HT1080 (cell line): Measurements from ENCODE around the gene ART4. TPM values are rescaled to one million over a fixed set of nuclear protein-coding genes. Genes with fewer than 3 reads are reported as not detected.

Source experiments
- DNase-seq: peaks from one replicate; pipeline ENCODE4 v3.0.0-alpha.2; 2015; ENCODE audit warnings: low read depth
- polyA plus RNA-seq, 2 experiments: library from polyadenylated mRNA; depleted of rRNA; stranded (reverse); fragments of >200 nt; gene quantifications; 2 replicates each; pipeline ENCODE4 v1.2.3, GENCODE V29; 2015
- total RNA-seq: library from RNA; depleted of rRNA; stranded (reverse); fragments of >200 nt; shearing (Covaris generic); gene quantifications from 2 replicates; pipeline ENCODE4 v1.2.3, GENCODE V29; 2014; rRNA removed

ART4 gene
- total RNA-seq = not detected in 2 replicates
- not detected in 2 replicates for polyA plus RNA-seq (2015; cell fraction: cytosol; rRNA removed)
- not detected in 2 replicates for polyA plus RNA-seq (2015; cell fraction: nucleus; rRNA removed)

GRCh38 chr12:14843425-14843887, at the start of gene ART4:
Gene ART4, minus strand, starts transcription at chr12:14843526. Its CDS starts 413 bp downstream, at chr12:14843113.
- DNase-seq = no peak

GRCh38 chr12:14892726-14893505, 49.6 kb upstream of the ART4 start:
- peak; percentile 17 for DNase-seq

- no peak for DNase-seq
These were observed 47.4 kb upstream of the ART4 start for GRCh38 chr12:14890701-14891100.

DNA sequence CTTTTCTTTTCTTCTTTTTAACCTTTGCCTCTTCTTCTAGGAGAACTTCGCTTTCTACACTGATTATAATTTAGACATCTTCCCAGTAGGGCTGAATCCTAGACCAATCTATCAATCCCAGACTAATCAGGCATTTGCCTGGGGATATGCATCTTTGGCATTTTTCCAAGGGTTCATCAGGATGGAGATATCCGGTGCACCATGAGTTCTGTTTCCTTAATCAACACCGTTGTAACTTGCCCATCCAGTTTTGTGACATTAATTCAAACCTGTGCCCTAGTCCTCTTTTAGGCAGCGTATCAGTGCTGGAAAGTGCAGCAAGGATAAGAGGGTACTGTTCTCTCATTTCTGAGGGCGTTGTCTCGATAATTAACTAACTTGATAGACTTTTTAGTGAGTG, 42.9 kb upstream of the ART4 start:
- DNase-seq = no peak

DNA sequence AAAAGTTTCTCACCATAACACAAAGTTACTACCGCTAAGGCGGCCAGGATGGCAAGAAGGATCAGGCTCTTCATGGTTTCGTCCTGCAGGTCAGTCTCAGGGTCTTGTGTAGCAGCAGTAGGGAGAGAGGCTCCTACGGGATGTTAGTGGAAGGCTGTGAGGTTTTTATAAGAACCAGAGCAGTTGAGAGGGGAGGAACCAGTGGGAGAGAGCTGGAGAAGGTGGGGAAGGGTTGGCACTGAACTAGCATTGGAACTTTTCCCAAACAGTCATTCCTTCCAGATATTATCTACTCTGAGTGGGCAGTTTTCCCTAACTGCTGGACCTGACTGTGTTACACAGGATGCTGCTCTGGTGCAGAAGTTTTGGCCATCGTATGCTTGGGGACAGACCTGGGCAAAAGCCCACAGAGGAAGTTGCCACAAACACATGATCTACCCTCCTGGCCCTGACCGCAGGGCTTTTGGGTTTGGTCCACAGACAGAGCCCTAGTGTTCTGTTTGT, 42.4 kb upstream of the ART4 start, which contains the start of gene MGP:
TSS of gene MGP (minus strand) at position 137 of the 504 bp plus-strand sequence. CDS start at position 74, 63 bp downstream.
- DNase-seq = peak; percentile 52

DNA sequence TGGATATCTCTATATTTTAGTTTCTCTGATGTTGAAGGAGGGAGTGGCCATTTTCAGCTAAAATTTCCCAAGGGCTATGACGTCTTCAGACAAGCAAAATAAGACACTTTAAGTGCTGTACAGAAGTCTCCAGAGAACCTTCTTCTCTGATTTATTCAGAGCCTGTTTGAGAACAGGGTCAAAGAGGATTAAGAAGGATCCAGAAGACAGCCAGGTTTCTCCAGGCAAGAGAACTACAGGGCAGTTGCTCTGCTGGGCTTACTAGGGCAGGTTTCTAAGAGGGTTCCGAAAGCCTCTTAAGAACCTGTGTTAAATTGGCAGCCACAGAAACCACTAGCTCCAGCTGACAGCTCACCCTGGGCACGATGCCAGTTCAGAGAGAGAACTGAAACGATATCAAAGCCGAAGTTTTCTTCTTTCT, 41.1 kb upstream of the ART4 start:
- DNase-seq = peak; percentile 78

GRCh38 chr12:14883686-14884085, 40.4 kb upstream of the ART4 start:
- no peak for DNase-seq

GRCh38 chr12:14880890-14881453, 37.6 kb upstream of the ART4 start:
- no peak for DNase-seq

GRCh38 chr12:14879222-14879933, 36.1 kb upstream of the ART4 start:
- no peak for DNase-seq

- DNase-seq = no peak
These were observed 35.2 kb upstream of the ART4 start for GRCh38 chr12:14878488-14878887.

DNA sequence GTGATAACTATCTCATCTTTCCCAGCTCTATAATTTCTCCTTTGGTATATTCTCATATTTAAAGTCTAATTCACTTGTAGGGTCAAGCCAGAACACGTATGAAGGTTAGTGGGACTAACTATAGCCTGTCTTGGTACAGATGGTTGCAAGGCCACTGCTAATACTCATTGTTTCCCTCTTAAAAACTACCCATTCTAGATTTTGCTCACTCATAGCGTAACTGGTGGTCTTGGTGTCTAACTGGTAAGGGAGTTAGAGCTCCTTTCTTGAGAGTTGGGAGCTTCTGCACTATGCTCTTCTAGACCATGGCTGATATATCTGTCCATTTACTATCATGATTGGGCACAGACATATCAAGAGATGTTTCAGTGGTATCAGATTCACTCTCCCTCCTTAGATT, 33.5 kb upstream of the ART4 start:
- DNase-seq = no peak

DNA sequence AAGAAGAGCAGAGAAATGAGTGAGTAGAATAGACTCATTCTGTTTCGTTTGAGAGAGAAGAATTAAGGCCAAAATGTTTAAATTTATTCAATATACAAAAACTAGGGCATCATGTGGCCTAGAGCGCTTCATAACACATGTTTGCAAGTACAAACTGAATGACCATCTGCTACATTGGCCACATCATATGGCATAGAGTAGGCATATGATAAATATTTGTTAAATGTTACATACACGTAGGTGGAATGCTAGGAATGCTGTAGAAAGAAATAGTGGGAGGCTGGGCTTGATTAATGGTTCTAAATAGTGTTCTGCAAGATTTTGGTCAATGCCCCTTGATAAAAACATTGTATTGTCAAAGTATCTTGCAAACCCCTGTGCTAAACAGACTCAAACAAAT, 31.6 kb upstream of the ART4 start:
- DNase-seq = no peak

DNA sequence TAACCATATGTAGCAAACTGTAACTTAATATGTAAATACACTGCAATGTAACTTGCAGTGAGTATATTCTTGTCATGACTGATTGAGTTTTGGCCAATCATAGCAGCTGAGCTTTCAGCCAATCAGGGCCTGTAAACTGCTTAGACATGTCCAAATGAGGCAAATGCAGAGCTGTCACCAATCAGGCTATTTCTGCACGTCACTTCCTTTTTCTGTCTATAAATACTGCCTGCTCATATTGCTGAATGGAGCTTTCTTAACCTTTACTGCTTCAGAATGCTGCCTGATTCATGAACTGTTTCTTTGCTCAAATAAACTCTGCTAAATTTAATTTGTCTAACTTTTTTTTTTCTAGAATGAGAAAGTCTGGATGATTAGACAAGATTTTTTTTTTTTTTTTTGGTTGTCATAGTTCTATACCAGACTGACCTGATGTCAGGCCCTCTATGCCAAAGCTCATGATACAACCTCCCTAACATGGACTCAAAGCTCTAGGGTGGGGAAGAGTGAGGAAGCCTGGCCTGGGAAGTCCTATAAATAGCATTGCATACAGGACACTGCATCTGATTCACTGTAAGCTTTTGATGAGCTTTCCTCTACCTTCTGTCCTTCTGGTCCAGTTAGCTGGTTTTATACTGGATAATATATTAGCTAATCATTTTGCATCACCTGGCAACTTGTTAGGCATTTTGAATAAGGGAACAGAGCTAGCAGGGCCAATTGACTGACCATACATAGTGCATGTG, 30.3 kb upstream of the ART4 start:
- peak; percentile 15 for DNase-seq

DNA sequence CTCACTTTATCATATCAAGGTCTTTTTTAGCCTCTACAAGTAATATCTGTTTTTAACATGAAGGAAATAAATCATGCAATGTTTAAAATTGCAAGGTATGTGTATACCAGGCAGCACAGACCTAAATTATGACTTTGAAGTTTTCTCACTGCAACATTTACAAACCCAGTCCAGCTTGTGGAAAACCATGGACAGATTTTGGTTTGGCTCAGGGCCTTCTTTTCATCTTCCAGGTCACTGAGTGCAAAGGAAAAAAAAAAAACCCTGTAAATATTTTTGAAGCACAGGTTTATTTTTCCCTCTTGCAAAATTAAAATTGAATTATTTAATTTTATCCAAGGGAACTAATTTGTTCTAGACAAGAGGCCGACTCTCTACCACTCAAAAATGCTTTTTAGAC, 28.6 kb upstream of the ART4 start:
- DNase-seq = no peak

DNA sequence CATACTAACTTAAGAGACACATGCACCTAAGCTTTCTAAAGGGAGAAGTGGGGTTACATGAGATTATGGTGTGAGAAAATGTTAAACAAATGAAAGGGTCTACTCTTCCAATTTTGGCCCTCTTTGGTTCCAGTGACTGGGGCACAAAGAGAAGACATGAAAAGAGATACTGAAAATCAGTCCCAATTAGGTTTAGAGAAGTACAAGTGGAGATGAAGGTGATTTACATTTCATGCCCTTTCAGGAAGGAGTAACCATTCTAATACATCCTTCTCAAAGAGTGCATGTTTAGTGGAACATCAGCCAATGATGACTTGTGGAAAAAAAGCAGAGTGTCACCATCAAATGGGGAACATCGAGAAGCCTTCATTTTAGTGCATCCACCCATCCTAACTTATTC, 27.9 kb upstream of the ART4 start:
- DNase-seq = no peak

GRCh38 chr12:14868916-14869506, 25.7 kb upstream of the ART4 start:
- peak; percentile 13 for DNase-seq

GRCh38 chr12:14860490-14860889, 17.2 kb upstream of the ART4 start:
- no peak for DNase-seq

DNA sequence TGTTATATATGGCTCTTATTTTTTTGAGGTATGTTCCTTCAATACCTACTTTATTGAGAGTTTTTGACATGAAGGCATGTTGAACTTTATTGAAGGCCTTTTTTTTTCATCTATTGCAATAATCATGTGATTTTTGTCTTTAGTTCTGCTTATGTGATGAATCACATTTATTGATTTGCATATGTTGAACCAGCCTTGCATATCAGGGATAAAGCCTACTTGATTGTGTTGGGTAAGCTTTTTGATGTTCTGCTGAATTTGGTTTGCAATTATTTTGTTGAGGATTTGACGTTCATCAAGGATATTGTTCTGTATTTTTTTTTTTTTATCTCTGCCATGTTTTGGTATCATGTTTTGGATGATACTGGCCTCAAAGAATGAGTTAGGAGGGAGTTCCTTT, 15.2 kb upstream of the ART4 start:
- DNase-seq = no peak

DNA sequence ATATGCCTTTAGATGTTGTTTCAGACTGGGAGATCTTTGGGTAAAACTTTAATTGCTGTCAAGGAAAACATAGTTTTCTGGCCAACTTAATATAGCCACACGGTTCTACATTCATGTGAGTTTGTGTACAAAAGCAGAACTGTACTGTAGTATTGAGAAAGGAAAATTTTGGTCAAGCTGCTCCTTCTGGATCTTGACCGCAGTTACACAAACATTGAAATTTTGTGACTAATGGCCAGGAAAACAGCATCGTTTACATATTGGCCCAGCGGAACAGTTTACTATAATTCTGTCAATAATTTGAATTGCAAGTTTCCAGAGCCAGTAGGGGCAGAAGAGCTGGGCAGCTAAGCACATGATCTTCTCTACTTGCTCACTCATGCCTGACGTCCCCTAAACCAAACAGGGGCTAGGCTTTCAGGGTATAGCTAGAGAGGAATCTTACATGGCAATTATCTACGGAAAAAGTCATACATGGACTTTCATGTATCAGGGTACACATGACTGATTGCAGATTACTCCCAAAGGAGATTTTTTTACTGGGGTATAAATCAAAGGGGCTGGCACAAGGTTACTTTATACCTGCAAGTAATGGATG, 11.4 kb upstream of the ART4 start:
- DNase-seq = no peak

- DNase-seq = no peak
These were observed 10.6 kb upstream of the ART4 start for GRCh38 chr12:14853961-14854360.
